ENCODE data around the gene ASB1. TPM values are rescaled to one million over a fixed set of nuclear protein-coding genes. Genes with fewer than 3 reads are reported as not detected.

Gene ASB1
- total RNA-seq, 2 experiments from 2014 or later: 32.1 to 34.3 TPM

DNA sequence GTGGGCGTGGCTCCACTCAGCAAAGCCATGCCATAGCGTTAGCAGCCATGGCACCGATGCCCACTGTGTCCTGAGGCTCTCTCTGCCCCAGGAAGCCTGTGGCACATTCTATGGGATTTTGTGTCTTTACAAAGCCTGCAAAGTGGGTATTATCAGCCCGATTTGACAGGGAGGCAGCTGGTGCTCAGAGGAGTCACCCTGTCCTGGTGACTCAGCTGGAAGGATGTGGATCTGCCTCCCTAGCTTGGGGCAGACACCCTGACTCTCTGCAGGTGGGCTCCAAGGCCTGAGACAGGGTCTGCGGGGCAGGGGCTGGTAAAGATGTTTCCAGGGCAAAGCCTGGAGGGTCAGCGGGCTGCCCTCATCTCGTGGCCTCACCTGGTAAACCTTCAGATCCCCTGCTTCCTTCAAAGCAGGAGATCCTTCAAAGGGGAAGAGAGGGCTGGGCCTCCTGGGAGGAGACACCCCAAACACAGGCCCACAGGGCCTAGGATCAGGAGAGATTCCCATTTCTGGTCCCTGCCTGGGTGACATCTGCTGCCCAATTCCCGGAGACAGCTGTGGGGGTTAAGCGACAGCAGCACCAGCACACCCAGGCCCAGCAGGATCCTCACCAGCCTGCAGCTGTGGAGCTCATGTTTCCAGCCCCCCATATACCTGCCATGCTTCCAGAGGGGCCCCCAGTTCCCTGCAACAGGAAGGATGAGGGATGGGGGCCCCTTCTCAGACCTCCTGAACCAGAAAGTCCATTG lies 3.0 kb upstream of the ASB1 start:
- H3K4me1 Mint-ChIP-seq: peaks cover 15% of the 10 kb centered on the region
- H3K4me3 Mint-ChIP-seq: no peak overlapping the region
- H3K9me3 Mint-ChIP-seq: no peaks in the 10 kb centered on the region
- H3K27me3 Mint-ChIP-seq: peaks cover 9% of the 10 kb centered on the region
- peaks cover 3% of the 10 kb centered on the region for H3K36me3 Mint-ChIP-seq
- POLR2A ChIA-PET: no interaction called here
- DNase-seq (no peak), ATAC-seq (ENCODE audit: low read depth) (no peak)
- no peak overlapping the region for H3K27ac Mint-ChIP-seq

DNA sequence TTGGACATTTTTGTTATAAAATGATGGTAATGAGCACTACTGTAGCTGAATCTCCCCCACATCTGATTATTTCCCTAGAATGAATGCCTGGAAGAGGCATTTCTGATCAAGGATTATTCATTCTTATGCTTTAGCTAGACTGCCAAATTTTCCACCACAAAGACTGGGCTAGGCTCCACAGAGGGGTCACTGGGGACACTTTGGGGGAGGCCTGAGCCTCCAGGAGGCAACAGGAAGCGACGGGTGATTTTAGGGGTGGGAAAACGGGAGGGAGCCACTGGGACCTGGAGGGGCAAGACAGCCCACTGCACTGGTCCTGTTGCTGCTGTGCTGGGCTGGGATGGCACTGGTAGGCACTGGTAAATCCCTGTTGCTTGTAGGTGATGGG lies 2.4 kb upstream of the ASB1 start:
- Mint-ChIP-seq H3K27me3 (peaks cover 9% of the 10 kb centered on the region), H3K9me3 (no peaks in the 10 kb centered on the region), H3K4me1 (peaks cover 16% of the 10 kb centered on the region), H3K36me3 (peaks cover 3% of the 10 kb centered on the region), H3K27ac (peak overlapping the region; percentile 50), H3K4me3 (no peak overlapping the region)
- ATAC-seq (ENCODE audit: low read depth): no peak
- DNase-seq: no peak
- POLR2A ChIA-PET: no interaction called here

DNA sequence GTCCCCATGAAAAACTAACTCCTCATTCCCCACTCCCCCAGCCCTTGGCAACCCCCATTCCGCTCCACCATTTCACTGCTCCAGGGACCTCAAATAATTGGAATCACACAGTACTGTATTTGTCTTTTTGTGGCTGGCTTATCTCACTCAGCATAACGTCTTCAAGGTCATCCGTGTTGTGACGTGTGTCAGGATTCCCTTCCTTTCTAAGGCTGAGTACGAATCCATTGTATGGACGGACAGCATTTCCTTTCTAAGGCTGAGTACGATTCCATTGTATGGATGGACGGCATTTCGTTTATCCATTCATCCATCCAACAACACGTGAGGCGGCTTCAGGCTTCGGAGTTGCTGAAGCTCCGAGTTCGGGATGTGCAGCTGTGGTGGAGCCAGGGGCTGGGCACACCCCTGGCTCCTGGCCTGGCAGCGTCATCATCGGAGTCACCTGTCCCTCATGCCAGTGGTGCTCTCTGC lies 1.2 kb upstream of the ASB1 start:
- H3K36me3 Mint-ChIP-seq: peaks cover 12% of the 10 kb centered on the region

DNA sequence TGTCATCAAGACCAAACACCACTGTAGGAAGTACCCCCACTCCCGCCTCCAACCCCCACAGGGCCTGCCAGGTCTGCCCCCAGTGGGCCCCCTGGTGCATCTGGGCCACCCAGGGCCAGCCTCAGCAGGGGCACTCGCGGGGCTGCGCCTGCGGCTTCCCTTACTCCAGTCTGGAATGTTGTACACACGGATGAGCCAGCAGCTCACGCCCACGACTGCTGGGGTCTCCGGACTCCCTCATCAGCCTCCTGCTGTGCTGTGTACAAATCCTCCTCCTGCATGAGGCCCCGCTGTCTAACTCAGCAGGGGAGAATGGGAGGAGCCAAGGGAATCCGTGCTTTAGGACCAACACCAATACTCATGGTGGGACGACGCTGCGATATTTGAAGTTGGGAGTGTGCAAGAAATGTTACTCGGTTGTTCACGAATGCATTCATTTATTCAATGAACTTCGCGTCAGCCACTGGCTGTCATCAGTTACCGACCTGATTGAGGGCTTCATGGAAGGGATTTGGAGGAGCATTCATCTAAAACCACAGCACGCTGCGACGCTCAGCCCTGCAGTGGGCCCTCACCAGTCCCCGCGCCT lies 654 bp upstream of the ASB1 start:
- H3K27ac Mint-ChIP-seq: peak overlapping the region; percentile 86
- H3K9me3 Mint-ChIP-seq: no peaks in the 10 kb centered on the region
- ATAC-seq (ENCODE audit: low read depth) (peak; percentile 24), DNase-seq (peak; percentile 55)
- H3K36me3 Mint-ChIP-seq: peaks cover 12% of the 10 kb centered on the region
- POLR2A ChIA-PET: interaction anchor here (0.9 kb wide), 1 partner anchor 11 kb away, joined by 3 read pairs; no protein-coding TSS in a partner anchor
- peaks cover 2% of the 10 kb centered on the region for H3K27me3 Mint-ChIP-seq
- H3K4me3 Mint-ChIP-seq: peak overlapping the region; percentile 80
- peaks cover 24% of the 10 kb centered on the region for H3K4me1 Mint-ChIP-seq

More for the DNA sequence above, 1.2 kb upstream of the ASB1 start:
- ATAC-seq (ENCODE audit: low read depth) (no peak), DNase-seq (no peak)
- Mint-ChIP-seq H3K4me1 (peaks cover 24% of the 10 kb centered on the region), H3K4me3 (peak overlapping the region; percentile 30), H3K9me3 (no peaks in the 10 kb centered on the region), H3K27ac (no peak overlapping the region), H3K27me3 (peaks cover 2% of the 10 kb centered on the region)
- POLR2A ChIA-PET: interaction anchor here (0.9 kb wide), 1 partner anchor 11 kb away, joined by 3 read pairs; no protein-coding TSS in a partner anchor

DNA sequence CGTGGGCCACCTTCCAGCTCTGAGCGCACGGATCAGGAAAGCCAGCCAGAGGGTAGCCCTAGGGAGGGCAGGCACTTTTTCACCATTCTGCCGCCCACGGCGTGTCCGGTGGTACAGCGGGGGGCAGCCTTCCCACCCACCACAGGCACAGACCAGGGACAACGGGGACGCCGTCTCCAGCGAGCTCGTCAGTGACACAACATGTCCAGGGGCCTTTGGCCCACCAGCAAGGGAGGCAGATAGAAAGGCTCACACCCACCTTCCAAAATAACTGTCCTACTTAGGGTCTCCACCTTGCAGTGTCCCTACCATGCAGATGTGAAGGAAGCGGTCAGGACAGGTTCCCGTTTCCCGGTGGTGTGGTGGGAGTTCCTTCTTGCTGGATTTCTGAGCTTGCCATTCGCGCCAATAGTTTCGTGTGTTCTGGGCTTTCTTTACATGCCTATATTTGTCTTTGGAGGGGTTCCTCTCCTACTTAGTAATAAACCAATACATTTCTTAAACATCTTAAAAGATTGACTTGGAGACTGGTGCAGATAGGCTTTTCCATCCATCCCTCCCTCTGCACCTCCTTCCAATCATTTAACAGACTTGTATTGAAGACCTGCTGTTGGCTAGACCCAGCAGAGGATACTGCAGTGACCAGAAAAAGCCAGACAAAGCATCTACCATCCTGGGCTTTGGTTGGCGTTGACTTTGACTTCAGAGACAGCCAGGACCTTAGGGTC lies 872 bp downstream of the ASB1 start:
- Mint-ChIP-seq H3K27ac (peak overlapping the region; percentile 82), H3K4me1 (peaks cover 32% of the 10 kb centered on the region), H3K36me3 (peaks cover 14% of the 10 kb centered on the region), H3K27me3 (peaks cover 2% of the 10 kb centered on the region), H3K4me3 (peak overlapping the region; percentile 89), H3K9me3 (no peaks in the 10 kb centered on the region)
- no peak for DNase-seq
- POLR2A ChIA-PET: interaction anchor here (1.0 kb wide), 1 partner anchor 22 kb away, joined by 3 read pairs; no protein-coding TSS in a partner anchor
- peak; percentile 3 for ATAC-seq (ENCODE audit: low read depth)

GRCh38 chr2:238428866-238429265 lies 2.1 kb downstream of the ASB1 start:
- POLR2A ChIA-PET: no interaction called here
- no peaks in the 10 kb centered on the region for H3K9me3 Mint-ChIP-seq
- H3K36me3 Mint-ChIP-seq: peaks cover 21% of the 10 kb centered on the region
- ATAC-seq (ENCODE audit: low read depth) (no peak), DNase-seq (no peak)
- H3K4me3 Mint-ChIP-seq: no peak overlapping the region
- H3K27ac Mint-ChIP-seq: no peak overlapping the region
- peaks cover 2% of the 10 kb centered on the region for H3K27me3 Mint-ChIP-seq
- H3K4me1 Mint-ChIP-seq: peaks cover 35% of the 10 kb centered on the region

DNA sequence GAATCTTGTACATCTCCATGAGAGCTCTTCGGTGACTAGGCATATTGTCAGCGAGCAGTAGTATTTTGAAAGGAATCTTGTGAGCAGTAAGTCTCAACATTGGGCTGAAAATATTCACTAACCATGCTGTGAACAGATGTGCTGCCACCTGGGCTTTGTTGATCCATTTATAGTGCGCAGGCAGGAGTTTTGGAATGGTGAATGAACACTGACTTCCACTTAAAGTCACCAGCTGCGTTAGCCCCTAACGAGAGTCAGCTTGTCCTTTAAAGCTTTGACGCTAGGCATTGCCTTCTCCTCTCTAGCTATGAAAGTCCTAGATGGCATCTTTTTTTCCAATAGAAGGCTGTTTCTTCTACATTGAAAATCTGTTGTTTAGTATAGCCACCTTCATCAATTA lies 4.1 kb downstream of the ASB1 start:
- ATAC-seq (ENCODE audit: low read depth) (no peak), DNase-seq (no peak)
- H3K36me3 Mint-ChIP-seq: peaks cover 27% of the 10 kb centered on the region
- POLR2A ChIA-PET: no interaction called here
- H3K27ac Mint-ChIP-seq: no peak overlapping the region
- no peaks in the 10 kb centered on the region for H3K9me3 Mint-ChIP-seq
- no peak overlapping the region for H3K4me3 Mint-ChIP-seq
- peaks cover 35% of the 10 kb centered on the region for H3K4me1 Mint-ChIP-seq
- no peaks in the 10 kb centered on the region for H3K27me3 Mint-ChIP-seq

DNA sequence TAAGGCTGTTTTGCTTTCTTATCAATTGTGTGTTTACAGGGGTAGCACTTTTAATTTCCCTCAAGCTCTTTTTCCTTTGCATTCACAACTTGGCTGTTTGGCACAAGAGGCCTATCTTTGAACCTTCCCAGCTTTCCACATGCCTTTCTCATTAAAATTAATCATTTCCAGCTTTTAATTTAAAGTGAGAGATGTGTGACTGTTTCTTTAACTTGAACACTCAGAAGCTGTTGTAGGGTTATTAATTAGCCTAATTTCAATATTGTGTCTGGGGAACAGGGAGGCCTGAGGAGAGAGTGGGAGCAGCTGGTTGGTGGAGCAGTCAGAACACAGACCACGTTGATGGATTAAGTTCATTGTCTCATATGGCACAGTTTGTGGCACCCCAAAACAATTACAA lies 4.7 kb downstream of the ASB1 start:
- H3K27ac Mint-ChIP-seq: no peak overlapping the region
- peaks cover 29% of the 10 kb centered on the region for H3K36me3 Mint-ChIP-seq
- POLR2A ChIA-PET: no interaction called here
- H3K4me3 Mint-ChIP-seq: no peak overlapping the region
- H3K27me3 Mint-ChIP-seq: no peaks in the 10 kb centered on the region
- peaks cover 32% of the 10 kb centered on the region for H3K4me1 Mint-ChIP-seq
- H3K9me3 Mint-ChIP-seq: no peaks in the 10 kb centered on the region
- no peak for ATAC-seq (ENCODE audit: low read depth)
- no peak for DNase-seq

DNA sequence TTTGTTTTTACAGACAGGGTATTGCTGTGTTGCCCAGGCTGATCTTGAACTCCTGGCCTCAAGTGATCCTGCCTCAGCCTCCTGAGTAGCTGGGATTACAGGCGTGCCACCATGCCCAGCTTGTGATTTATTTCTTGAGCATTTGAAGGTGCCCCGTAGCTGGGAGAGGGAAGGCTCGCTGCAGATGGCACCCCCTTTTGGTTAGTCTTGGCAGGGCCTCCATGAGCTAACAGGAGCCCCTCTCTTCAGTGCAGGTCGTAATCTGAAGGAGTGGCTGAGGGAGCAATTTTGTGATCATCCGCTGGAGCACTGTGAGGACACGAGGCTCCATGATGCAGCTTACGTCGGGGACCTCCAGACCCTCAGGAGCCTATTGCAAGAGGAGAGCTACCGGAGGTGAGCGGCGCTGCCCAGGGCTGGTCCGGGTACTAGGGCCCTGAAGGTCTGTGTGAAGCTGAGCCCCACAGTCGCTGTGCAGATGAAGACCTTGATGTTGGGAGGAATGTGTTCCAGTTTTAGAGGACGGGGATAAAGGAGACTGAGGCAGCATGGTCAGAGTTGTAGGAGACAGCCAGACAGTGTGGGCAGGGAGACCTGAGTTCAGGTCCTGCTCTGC lies 6.7 kb downstream of the ASB1 start:
- POLR2A ChIA-PET: no interaction called here
- ATAC-seq (ENCODE audit: low read depth) (no peak), DNase-seq (no peak)
- Mint-ChIP-seq H3K27ac (no peak overlapping the region), H3K9me3 (no peaks in the 10 kb centered on the region), H3K4me3 (no peak overlapping the region), H3K36me3 (peaks cover 37% of the 10 kb centered on the region), H3K27me3 (no peaks in the 10 kb centered on the region), H3K4me1 (peaks cover 27% of the 10 kb centered on the region)

DNA sequence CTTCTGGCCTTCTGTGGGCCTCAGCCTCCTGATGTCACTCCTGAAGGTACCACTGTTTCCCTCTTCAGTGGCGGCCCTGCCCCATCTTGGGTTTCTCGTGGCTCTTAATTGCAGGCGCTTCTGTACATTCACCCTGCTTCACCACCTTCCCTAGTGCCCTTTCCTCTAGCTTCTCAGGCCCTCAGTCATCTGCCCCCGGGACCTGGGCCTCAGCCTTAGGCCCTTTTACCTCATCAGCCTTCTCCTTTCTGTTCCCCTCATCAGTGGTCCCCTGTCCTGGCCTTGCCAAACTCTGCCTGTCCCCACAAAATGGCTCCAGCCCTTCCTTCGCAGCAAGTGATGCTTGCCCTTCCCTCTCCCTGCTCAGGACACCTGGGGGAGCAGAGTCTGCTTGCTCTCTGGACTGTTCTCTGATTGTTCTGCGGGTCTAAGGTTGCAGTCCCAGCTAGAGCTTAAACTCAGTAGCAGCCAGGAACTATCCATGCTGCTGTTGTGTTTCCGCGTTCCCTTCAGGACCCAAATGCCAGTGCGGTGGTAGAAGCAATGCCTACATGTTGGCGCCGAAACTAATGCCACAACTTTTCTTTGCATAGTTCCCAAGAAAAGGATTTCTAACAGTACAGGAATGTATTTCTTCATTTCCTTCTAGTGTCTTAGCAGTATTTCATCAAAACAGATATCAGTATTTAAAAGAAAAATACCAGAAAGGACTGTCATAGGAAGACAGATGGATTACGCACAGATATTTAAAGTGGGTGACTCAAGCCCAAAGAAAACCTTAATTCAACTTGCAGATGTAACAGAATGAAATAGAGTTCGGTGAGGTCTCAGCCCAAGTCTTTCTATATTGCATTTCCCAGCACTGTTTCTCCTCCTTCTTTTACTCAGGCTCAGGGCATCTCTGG lies 7.5 kb downstream of the ASB1 start:
- POLR2A ChIA-PET: no interaction called here
- Mint-ChIP-seq H3K27me3 (no peaks in the 10 kb centered on the region), H3K4me3 (no peak overlapping the region), H3K27ac (peak overlapping the region; percentile 5), H3K4me1 (peaks cover 26% of the 10 kb centered on the region), H3K9me3 (no peaks in the 10 kb centered on the region), H3K36me3 (peaks cover 44% of the 10 kb centered on the region)
- no peak for ATAC-seq (ENCODE audit: low read depth)
- no peak for DNase-seq

- Mint-ChIP-seq H3K27me3 (no peaks in the 10 kb centered on the region), H3K27ac (no peak overlapping the region), H3K4me1 (peaks cover 23% of the 10 kb centered on the region), H3K9me3 (no peaks in the 10 kb centered on the region), H3K36me3 (peaks cover 43% of the 10 kb centered on the region), H3K4me3 (no peak overlapping the region)
- POLR2A ChIA-PET: no interaction called here
- DNase-seq (no peak), ATAC-seq (ENCODE audit: low read depth) (no peak)
These were observed 8.4 kb downstream of the ASB1 start for GRCh38 chr2:238434846-238435751.

DNA sequence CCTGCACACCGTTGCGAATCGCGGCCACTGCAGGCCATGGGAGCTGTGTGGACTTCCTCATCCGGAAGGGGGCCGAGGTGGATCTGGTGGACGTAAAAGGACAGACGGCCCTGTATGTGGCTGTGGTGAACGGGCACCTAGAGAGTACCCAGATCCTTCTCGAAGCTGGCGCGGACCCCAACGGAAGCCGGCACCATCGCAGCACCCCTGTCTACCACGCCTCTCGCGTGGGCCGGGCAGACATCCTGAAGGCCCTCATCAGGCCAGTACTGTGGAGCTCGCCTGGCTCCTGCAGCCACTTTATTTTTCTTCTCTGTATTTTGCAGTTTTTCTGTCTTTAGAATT lies 9.0 kb downstream of the ASB1 start:
- Mint-ChIP-seq H3K36me3 (peaks cover 38% of the 10 kb centered on the region), H3K27me3 (no peaks in the 10 kb centered on the region), H3K9me3 (no peaks in the 10 kb centered on the region), H3K4me1 (peaks cover 19% of the 10 kb centered on the region), H3K27ac (no peak overlapping the region), H3K4me3 (no peak overlapping the region)
- no peak for DNase-seq
- POLR2A ChIA-PET: no interaction called here
- no peak for ATAC-seq (ENCODE audit: low read depth)

All from activated naive CD8-positive, alpha-beta T cell treated with anti-CD3 and anti-CD28 coated beads, Interleukin-2, amount 10 ng/mL, durations not matched to agents 7 days and 5 days (primary cell).